Activated CD4-positive, alpha-beta T cell treated with anti-CD3 and anti-CD28 coated beads for 36 hours (primary cell): ENCODE data around the gene ARHGEF2. TPM values are rescaled to one million over a fixed set of nuclear protein-coding genes. Genes with fewer than 3 reads are reported as not detected.
"Not testable (repeated sequence)": the region's sequence is repeated elsewhere in the genome, so short reads cannot be mapped to it uniquely, and the experiment has no call there.

Experiments used
- ATAC-seq: fragments of 200-7000 bp; cut with Tn5 transposase; one replicate; pipeline ENCODE4 v1.10.0; 2021; ENCODE audit warnings: mild to moderate bottlenecking, moderate library complexity
- CTCF ChIA-PET: fragments of 350-600 bp; sonication (Branson Sonifier 250); formaldehyde crosslinking; loops from one replicate; lab custom pipeline; 2021; ENCODE audit warnings: antibody characterized with exemption; lab: Charles Lee
- POLR2A ChIA-PET: fragments of 350-600 bp; sonication (Branson Sonifier 250); formaldehyde crosslinking; loops from one replicate; lab custom pipeline; 2021; ENCODE audit warnings: antibody characterized with exemption, inconsistent platforms; lab: Charles Lee
- DNase-seq: peaks from one replicate; pipeline ENCODE4 v3.0.0-alpha.2; 2020
- H3K27ac Mint-ChIP-seq: one replicate; pipeline ENCODE4 v1.8.0; 2021; ENCODE audit warnings: mixed read lengths
- H3K27me3 Mint-ChIP-seq: one replicate; pipeline ENCODE4 v1.8.0; 2021; ENCODE audit warnings: mixed read lengths
- H3K36me3 Mint-ChIP-seq: one replicate; pipeline ENCODE4 v1.8.0; 2021; ENCODE audit warnings: low read depth, mixed read lengths
- H3K4me1 Mint-ChIP-seq: one replicate; pipeline ENCODE4 v1.8.0; 2021; ENCODE audit warnings: mixed read lengths
- H3K4me3 Mint-ChIP-seq: one replicate; pipeline ENCODE4 v1.8.0; 2021; ENCODE audit warnings: mild to moderate bottlenecking, moderate library complexity, mixed read lengths
- H3K9me3 Mint-ChIP-seq: one replicate; pipeline ENCODE4 v1.8.0; 2021; ENCODE audit warnings: low read depth, mixed read lengths
- intact Hi-C, 2 experiments: fragments of 100-400 bp; cut with DNase I in 1 of 2; cut with micrococcal nuclease in 1 of 2; formaldehyde crosslinking; loops; one replicate each; pipeline versions ENCODE4 v1.14.2 to v1.15.1; 2022 to 2024; cut with DNase I, micrococcal nuclease
- total RNA-seq, 2 experiments: library from RNA; stranded (reverse); gene quantifications; one replicate each; pipeline ENCODE4 v1.2.3, GENCODE V29; 2021

The ARHGEF2 gene
- total RNA-seq, 2 experiments from 2014 or later = 135 to 216 TPM

DNA sequence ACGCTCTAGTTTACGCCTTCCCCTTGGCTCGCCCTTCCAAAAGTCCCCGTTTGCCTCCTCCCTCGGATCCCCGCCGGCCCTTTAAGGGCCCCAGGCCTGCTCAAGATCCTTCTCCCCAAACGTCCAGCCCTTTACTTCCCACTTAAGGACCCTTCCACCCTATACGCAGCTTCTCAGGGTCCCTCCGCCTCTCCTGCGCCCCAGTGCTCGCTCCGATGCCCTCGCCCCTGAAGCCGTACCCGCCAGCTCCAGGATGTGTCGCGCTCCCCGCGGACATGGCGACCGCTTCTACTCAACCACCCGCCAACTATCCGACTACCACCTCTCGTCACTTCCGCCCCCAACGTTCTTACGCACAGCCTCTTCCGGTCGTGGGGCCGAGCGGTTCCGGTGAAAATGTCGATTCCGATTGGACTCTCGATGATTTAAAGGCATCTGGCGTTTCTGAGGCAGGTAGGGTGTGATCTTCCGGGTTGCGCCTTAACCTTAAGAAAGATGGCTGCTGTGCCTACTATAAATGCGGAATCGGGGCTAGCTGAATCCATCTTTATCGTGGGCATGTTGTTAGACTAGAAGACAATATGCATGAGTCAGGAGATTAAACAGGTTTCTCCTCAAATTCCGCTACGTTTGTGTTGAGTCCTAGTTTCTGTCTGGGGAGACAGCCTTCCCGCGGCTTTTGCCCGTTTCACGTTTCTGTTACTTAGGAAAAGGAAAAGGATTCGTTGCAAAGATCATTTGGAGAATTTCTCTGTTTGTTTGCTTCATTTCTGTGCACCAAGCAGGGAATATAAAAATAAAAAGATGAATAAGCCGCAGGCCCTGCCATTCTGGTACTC lies 44.0 kb downstream of the ARHGEF2 start, which contains the start of gene KHDC4:
Gene KHDC4, minus strand, starts transcription at position 317 of the 839 bp plus-strand sequence. Its CDS starts 40 bp downstream, at position 277.
- Mint-ChIP-seq H3K36me3 (peaks cover 27% of the 10 kb centered on the region), H3K9me3 (no peaks in the 10 kb centered on the region), H3K27me3 (no peaks in the 10 kb centered on the region), H3K27ac (no peak within 1 kb of the TSS), H3K4me3 (no peak within 1 kb of the TSS), H3K4me1 (peaks cover 46% of the 10 kb centered on the region)
- POLR2A ChIA-PET = interaction anchor here (0.6 to 5.5 kb wide), 10 partner anchors 12 to 1714 kb away, joined by 3 to 62 read pairs (median 4); partner anchors contain the start of genes ARHGEF2 and SYT11
- intact Hi-C loops = loop anchor here (1.0 to 2.0 kb wide), 12 partner anchors 12 to 404 kb away; partner anchors contain the start of genes ARHGEF2 (in 2 of the 2), CCT3 (in 2 of the 2), SYT11 (in 2 of the 2) and TSACC (in 2 of the 2)
- ATAC-seq = peak; percentile 97
- CTCF ChIA-PET = interaction anchor here (0.6 to 5.4 kb wide), 16 partner anchors 10 to 706 kb away, joined by 3 to 42 read pairs (median 4); partner anchors contain the start of gene ARHGEF2
- DNase-seq = peak; percentile 97

DNA sequence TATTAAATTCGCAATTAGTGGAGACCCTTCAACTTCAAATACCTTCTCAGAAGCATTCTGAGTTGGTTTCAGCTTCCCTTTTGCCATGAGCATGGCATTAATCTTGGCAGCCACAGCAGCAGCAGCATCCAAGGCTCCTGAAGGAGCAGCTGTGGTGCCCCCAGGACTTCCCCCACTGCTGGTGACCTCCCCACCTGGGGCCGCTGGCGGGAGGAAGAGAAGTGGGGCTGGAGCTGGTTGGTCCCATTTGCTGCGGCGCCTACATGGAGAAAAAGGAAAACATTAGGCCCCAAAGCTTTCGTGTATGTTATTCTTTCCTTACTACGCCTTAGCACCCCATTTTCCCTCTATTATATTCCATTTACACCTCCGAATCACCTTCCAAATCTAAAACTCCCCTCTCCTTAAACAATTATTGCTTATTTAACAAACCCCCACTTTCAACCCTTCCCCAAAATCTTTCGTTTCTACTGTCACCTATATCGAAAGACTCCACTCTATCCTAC lies 44.7 kb downstream of the ARHGEF2 start:
- Mint-ChIP-seq H3K4me1 (peaks cover 50% of the 10 kb centered on the region), H3K36me3 (peaks cover 33% of the 10 kb centered on the region), H3K9me3 (no peaks in the 10 kb centered on the region), H3K4me3 (no peak overlapping the region), H3K27me3 (no peaks in the 10 kb centered on the region), H3K27ac (no peak overlapping the region)
- ChIA-PET CTCF (interaction anchor here (0.6 to 5.4 kb wide), 11 partner anchors 10 to 706 kb away, joined by 3 to 42 read pairs (median 7); partner anchors contain the start of gene ARHGEF2), POLR2A (interaction anchor here (0.6 to 5.5 kb wide), 6 partner anchors 12 to 97 kb away, joined by 3 to 62 read pairs (median 6); partner anchors contain the start of genes ARHGEF2 and SYT11)
- ATAC-seq = no peak
- peak; percentile 36 for DNase-seq
- intact Hi-C loops = loop anchor here (1.0 to 2.0 kb wide), 12 partner anchors 13 to 405 kb away; partner anchors contain the start of genes ARHGEF2 (in 2 of the 2), CCT3 (in 2 of the 2), SYT11 (in 2 of the 2) and TSACC (in 2 of the 2)

DNA sequence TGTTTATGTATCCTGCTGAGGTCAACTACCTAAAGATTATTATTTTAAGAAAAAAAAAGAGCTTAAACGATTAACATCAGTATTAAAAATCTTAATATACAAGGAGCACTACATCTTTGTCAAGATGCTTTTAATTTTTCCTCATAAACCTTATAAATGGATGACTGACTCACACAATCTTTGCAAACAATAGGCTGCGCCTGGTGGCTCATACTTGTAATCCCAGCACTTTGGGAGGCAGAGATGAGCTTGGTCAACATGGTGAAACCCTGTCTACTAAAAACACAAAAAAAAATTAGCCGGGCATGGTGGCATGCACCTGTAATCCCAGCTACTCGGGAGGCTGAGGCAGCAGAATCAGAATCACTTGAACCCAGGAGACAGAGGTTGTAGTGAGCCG lies 45.9 kb downstream of the ARHGEF2 start:
- no peak overlapping the region for H3K4me3 Mint-ChIP-seq
- H3K9me3 Mint-ChIP-seq = no peaks in the 10 kb centered on the region
- ATAC-seq = no peak

DNA sequence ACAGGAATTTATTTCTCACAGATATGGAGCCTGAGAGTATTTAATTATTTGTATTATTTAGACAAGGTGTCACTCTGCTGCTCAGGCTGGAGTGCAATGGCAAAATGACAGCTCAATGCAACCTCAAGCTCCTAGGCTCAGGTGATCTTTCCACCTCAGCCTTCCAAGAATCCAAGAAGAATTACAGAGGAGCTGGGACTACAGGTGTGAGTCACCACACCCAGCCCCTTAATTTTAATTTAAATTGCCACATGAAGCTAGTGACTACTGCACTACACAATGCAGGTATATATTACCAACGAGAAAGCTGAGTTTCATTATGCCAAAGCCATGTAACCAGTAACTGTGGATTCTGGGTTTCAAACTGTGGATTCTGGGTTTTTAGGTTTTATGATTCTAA lies 46.3 kb downstream of the ARHGEF2 start:
- DNase-seq = no peak
- intact Hi-C loops = no loop called here
- no peak for ATAC-seq
- no peak overlapping the region for H3K4me3 Mint-ChIP-seq
- H3K36me3 Mint-ChIP-seq = peaks cover 47% of the 10 kb centered on the region
- peaks cover 41% of the 10 kb centered on the region for H3K4me1 Mint-ChIP-seq
- H3K27me3 Mint-ChIP-seq = no peaks in the 10 kb centered on the region
- no peaks in the 10 kb centered on the region for H3K9me3 Mint-ChIP-seq
- peak overlapping the region; percentile 17 for H3K27ac Mint-ChIP-seq
- ChIA-PET CTCF (interaction anchor here (0.7 to 5.4 kb wide), 10 partner anchors 11 to 134 kb away, joined by 3 to 42 read pairs (median 6); partner anchors contain the start of gene ARHGEF2), POLR2A (interaction anchor here (0.6 to 5.5 kb wide), 7 partner anchors 17 to 174 kb away, joined by 3 to 62 read pairs (median 3); partner anchors contain the start of gene ARHGEF2)

More for the DNA sequence above, 45.9 kb downstream of the ARHGEF2 start:
- Mint-ChIP-seq H3K27me3 (no peaks in the 10 kb centered on the region), H3K36me3 (peaks cover 44% of the 10 kb centered on the region), H3K4me1 (peaks cover 41% of the 10 kb centered on the region), H3K27ac (no peak overlapping the region)
- CTCF ChIA-PET = interaction anchor here (0.7 to 5.4 kb wide), 10 partner anchors 11 to 134 kb away, joined by 3 to 42 read pairs (median 6); partner anchors contain the start of gene ARHGEF2
- intact Hi-C loops = no loop called here
- POLR2A ChIA-PET = interaction anchor here (0.6 to 5.5 kb wide), 7 partner anchors 17 to 173 kb away, joined by 3 to 62 read pairs (median 4); partner anchors contain the start of gene ARHGEF2
- no peak for DNase-seq

DNA sequence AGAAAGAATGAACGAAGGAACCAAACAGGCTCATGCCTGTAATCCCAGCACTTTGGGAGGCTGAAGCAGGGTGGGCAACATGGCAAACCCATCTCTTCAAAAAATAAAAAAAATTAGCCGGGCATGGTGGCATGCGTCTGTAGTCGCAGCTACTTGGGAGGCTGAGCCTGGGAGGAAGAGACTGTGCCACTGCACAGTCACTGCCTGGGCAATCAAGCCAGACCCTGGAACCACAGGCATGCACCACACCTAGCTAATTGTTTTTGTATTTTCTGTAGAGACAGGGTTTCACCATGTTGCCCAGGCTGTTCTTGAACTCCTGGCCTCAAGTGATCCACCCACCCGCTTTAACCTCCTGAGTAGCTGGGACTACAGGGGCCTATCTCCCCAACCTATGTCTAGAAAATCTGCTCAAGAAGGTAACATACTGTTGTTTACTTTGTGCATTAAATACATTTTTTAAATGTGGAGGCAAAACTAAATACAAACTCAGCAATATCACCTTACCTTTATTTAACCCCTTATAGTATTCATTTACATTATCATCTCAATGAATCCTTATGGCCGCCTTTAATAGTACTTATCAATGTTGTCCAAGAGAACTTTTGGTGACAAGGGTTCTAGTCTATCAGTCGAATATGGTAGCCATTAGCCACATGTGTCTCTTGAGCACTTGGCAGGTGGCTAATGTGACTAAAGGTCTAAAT lies 46.9 kb downstream of the ARHGEF2 start:
- POLR2A ChIA-PET = interaction anchor here (0.5 to 5.5 kb wide), 7 partner anchors 17 to 134 kb away, joined by 3 to 62 read pairs (median 4); partner anchors contain the start of genes ARHGEF2 and GON4L
- DNase-seq = no peak
- H3K4me3 Mint-ChIP-seq = peak overlapping the region; percentile 43
- H3K4me1 Mint-ChIP-seq = peaks cover 41% of the 10 kb centered on the region
- peak overlapping the region; percentile 31 for H3K27ac Mint-ChIP-seq
- H3K9me3 Mint-ChIP-seq = no peaks in the 10 kb centered on the region
- intact Hi-C loops = loop anchor here in 1 of 2 experiments (2.0 kb wide), 1 partner anchor 15 kb away; no protein-coding TSS in a partner anchor
- H3K36me3 Mint-ChIP-seq = peaks cover 53% of the 10 kb centered on the region
- CTCF ChIA-PET = interaction anchor here (0.8 to 5.4 kb wide), 10 partner anchors 10 to 135 kb away, joined by 3 to 42 read pairs (median 7); partner anchors contain the start of gene ARHGEF2
- ATAC-seq = no peak
- no peaks in the 10 kb centered on the region for H3K27me3 Mint-ChIP-seq

DNA sequence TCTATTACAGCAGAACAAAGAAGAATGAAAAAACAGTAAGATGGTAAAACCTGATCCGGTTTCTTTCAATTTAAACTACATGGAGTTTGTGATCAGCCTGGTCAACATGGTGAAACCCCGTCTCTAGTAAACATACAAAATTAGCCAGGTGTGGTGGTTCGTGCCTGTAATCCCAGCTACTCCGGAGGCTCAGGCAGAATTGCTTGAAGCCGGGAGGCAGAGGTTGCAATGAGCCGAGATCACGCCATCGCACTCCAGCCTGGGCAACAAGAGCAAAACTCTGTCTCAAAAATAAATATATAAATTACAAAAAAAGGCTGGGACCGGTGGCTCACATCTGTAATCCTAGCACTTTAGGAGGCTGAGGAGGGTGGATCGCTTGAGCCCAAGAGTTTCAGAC lies 47.6 kb downstream of the ARHGEF2 start:
- peak overlapping the region; percentile 42 for H3K27ac Mint-ChIP-seq
- not testable (repeated sequence) for H3K27me3 Mint-ChIP-seq, ATAC-seq, DNase-seq, H3K9me3 Mint-ChIP-seq
- ChIA-PET CTCF (interaction anchor here (0.8 to 5.4 kb wide), 5 partner anchors 14 to 136 kb away, joined by 3 to 42 read pairs (median 5); no protein-coding TSS in a partner anchor), POLR2A (interaction anchor here (0.6 to 5.5 kb wide), 3 partner anchors 15 to 45 kb away, joined by 3 to 62 read pairs (median 4); partner anchors contain the start of gene ARHGEF2)
- H3K4me1 Mint-ChIP-seq = peaks cover 41% of the 10 kb centered on the region
- peak overlapping the region; percentile 45 for H3K4me3 Mint-ChIP-seq
- intact Hi-C loops = loop anchor here in 1 of 2 experiments (2.0 kb wide), 1 partner anchor 14 kb away; no protein-coding TSS in a partner anchor
- H3K36me3 Mint-ChIP-seq = peaks cover 60% of the 10 kb centered on the region

DNA sequence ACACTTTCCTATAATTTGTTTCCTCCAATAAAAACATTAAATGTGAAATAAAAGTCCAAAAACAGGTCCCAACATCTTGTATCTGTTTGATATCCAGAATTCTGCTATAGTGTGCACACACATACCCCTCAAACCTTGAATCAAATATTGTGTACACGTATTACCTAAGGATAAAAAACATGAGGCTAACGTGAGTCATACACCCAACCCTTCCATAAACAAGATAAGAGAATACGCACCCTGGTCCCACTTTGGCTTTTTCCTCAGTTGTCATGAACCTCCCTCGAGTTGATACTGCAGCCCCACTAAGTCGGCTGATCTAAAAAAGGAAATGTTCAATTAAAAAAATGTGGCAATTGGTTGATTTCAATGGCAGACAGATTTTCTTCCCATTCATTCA lies 49.3 kb downstream of the ARHGEF2 start:
- Mint-ChIP-seq H3K27me3 (no peaks in the 10 kb centered on the region), H3K9me3 (no peaks in the 10 kb centered on the region), H3K4me1 (peaks cover 41% of the 10 kb centered on the region), H3K4me3 (no peak overlapping the region), H3K36me3 (peaks cover 72% of the 10 kb centered on the region), H3K27ac (no peak overlapping the region)
- DNase-seq = no peak
- ChIA-PET CTCF (interaction anchor here (1.0 to 2.1 kb wide), 2 partner anchors 60 to 137 kb away, joined by 4 to 7 read pairs; no protein-coding TSS in a partner anchor), POLR2A (interaction anchor here (0.5 to 0.6 kb wide), 2 partner anchors 74 to 1465 kb away, joined by 3 read pairs; no protein-coding TSS in a partner anchor)
- ATAC-seq = no peak
- intact Hi-C loops = no loop called here

DNA sequence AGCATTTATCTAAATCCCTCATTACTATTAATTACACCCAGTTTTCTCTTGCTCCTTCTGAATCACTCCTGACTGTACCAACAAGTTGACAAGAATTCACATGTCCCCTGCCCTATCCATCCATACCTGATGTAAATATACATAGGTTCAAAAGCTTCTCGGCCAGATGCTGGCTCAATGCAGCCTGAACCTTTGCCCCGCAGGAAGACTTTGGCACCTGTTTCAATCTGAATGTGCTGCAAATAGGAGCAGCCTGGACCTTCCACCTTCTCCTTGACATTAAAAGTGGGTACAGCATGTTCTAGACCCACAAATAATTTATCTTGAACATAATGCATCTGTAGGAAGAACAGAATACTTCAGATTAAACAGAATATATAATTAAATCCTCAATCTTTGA lies 52.8 kb downstream of the ARHGEF2 start:
- peak overlapping the region; percentile 62 for H3K27ac Mint-ChIP-seq
- ATAC-seq = no peak
- intact Hi-C loops = no loop called here
- ChIA-PET CTCF (interaction anchor here (0.5 to 0.7 kb wide), 3 partner anchors 30 to 109 kb away, joined by 3 to 4 read pairs (median 3); no protein-coding TSS in a partner anchor), POLR2A (no interaction called here)
- DNase-seq = no peak
- H3K4me1 Mint-ChIP-seq = peaks cover 13% of the 10 kb centered on the region
- H3K4me3 Mint-ChIP-seq = no peak overlapping the region
- peaks cover 76% of the 10 kb centered on the region for H3K36me3 Mint-ChIP-seq
- H3K9me3 Mint-ChIP-seq = no peaks in the 10 kb centered on the region
- H3K27me3 Mint-ChIP-seq = no peaks in the 10 kb centered on the region

DNA sequence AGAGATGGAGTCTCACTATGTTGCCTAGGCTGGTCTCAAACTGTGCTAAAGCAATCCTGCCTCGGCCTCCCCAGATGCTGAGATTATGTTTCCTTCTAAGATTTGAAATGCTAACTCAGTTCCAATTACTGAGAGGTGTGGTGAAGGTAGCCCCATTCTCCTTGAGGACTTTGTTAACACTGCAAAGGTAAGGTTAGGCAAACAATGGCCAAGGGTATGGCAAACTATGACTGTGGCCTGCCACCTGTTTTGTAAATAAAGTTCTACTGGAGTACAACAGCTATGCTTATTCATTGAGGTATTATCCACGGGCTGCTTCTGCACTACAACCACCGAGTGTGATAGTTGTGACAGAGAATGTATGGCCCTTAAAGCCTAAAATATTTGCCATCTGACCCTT lies 57.6 kb downstream of the ARHGEF2 start:
- POLR2A ChIA-PET = interaction anchor here (0.5 to 1.2 kb wide), 2 partner anchors 26 to 33 kb away, joined by 3 to 4 read pairs; no protein-coding TSS in a partner anchor
- no peaks in the 10 kb centered on the region for H3K4me1 Mint-ChIP-seq
- peaks cover 67% of the 10 kb centered on the region for H3K36me3 Mint-ChIP-seq
- DNase-seq (no peak), ATAC-seq (no peak)
- H3K27me3 Mint-ChIP-seq = no peaks in the 10 kb centered on the region
- no peaks in the 10 kb centered on the region for H3K9me3 Mint-ChIP-seq
- H3K27ac Mint-ChIP-seq = no peak overlapping the region
- intact Hi-C loops = loop anchor here in 1 of 2 experiments (5.0 kb wide), 1 partner anchor 352 kb away; no protein-coding TSS in a partner anchor
- H3K4me3 Mint-ChIP-seq = no peak overlapping the region
- CTCF ChIA-PET = interaction anchor here (0.9 to 1.9 kb wide), 3 partner anchors 12 to 28 kb away, joined by 3 to 7 read pairs (median 3); no protein-coding TSS in a partner anchor
